ENCODE measurements around the gene CAPNS1. TPM values are rescaled to one million over a fixed set of nuclear protein-coding genes. Genes with fewer than 3 reads are reported as not detected.

The CAPNS1 gene
- total and polyA plus RNA-seq, 9 of the 15 experiments (the other 6 are each of a cell fraction or from before 2014, with no cell fraction given): 77.9 to 576 (median 258) TPM

DNA sequence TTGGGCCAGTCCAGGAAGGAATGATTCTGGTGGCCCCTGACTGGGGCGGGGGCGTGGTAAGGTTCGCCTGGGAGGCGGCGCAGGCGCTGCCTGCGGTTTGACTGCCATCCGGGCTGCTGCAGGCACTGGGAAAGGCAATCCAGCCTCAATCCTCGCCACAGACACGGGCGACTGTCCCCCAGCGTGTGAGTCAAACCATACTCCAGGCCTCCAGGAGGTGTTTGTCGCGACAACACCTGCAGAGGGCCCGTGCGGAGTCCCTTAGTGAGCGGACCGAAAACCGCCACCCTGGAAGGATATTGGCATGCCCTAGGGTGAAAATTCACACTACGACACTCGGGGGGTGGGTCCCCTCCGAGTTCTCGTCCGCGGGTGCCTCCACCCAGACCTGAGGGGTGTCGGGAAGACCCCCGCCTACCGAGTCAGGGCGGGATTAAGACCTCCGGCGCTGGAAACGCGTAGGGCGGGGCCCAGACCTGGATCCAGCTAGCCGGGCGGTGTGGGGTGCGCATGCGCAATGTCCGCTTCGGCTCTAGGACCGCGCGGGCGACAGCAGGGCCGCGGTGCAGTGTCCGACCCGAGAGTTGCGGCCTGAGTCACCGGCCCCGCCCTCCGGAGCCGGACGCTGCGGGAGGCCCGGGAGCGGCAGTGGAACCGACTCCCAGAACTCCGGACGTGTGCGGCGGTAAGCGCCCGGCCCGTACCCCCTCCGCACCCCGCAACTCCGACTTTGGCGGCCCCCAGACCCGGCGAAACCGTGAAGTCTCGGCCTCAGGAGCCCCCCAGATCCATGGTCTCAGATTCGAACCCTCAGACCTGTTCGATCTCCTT lies at the start of gene CAPNS1 (continued):
- TF ChIP-seq ZNF444 (CRISPR knock-in tag; IDR thresholded peaks at IDR 0.05) (no peak), SMAD4 (CRISPR knock-in tag; conservative IDR thresholded peaks at IDR 0.05) (peak; percentile 79), THAP12 (CRISPR knock-in tag; IDR thresholded peaks at IDR 0.05) (peak; percentile 92), NUFIP1 (IDR thresholded peaks at IDR 0.05; ENCODE audit: partially characterized antibody) (no peak), SMARCA4 (IDR thresholded peaks at IDR 0.05) (0 out of 2 replicates have a peak, but pooled peaks have one; percentile 7), NR2C1 (IDR thresholded peaks at IDR 0.05) (no peak), NR2C1 (tag; IDR thresholded peaks at IDR 0.05) (no peak), NCOR1 (IDR thresholded peaks at IDR 0.05) (no peak), ZFP30 (CRISPR knock-in tag; IDR thresholded peaks at IDR 0.05; ENCODE audit: borderline replicate concordance) (no peak), ZNF511 (CRISPR knock-in tag; IDR thresholded peaks at IDR 0.05) (no peak; the same call in 1 of the 2 replicates), FOS (IDR thresholded peaks at IDR 0.05; ENCODE audit: extremely low read depth, insufficient read length) (peak; percentile 5), ATF7 (IDR thresholded peaks at IDR 0.05) (peak; percentile 89), MAFG (tag; conservative IDR thresholded peaks at IDR 0.05) (no peak), SMC3 (conservative IDR thresholded peaks at IDR 0.05; ENCODE audit: insufficient read depth, low read depth, low read length) (0 out of 2 replicates have a peak, but pooled peaks have one; percentile 9), RBM17 (IDR thresholded peaks at IDR 0.05; ENCODE audit: borderline replicate concordance, low read depth, low read length) (no peak), HEY1 (CRISPR knock-in tag; IDR thresholded peaks at IDR 0.05; ENCODE audit: borderline replicate concordance) (no peak), NR4A1 (CRISPR knock-in tag; IDR thresholded peaks at IDR 0.05) (no peak), NR4A1 (tag; IDR thresholded peaks at IDR 0.05) (0 out of 2 replicates have a peak, but pooled peaks have one; percentile 59), ZNF780A (CRISPR knock-in tag; IDR thresholded peaks at IDR 0.05) (no peak), CEBPB (tag; IDR thresholded peaks at IDR 0.05) (no peak)
- TF ChIP-seq, protein P1, sequence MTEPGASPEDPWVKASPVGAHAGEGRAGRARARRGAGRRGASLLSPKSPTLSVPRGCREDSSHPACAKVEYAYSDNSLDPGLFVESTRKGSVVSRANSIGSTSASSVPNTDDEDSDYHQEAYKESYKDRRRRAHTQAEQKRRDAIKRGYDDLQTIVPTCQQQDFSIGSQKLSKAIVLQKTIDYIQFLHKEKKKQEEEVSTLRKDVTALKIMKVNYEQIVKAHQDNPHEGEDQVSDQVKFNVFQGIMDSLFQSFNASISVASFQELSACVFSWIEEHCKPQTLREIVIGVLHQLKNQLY (CRISPR knock-in tag; conservative IDR thresholded peaks at IDR 0.05): no peak
- TF ChIP-seq, protein P2, sequence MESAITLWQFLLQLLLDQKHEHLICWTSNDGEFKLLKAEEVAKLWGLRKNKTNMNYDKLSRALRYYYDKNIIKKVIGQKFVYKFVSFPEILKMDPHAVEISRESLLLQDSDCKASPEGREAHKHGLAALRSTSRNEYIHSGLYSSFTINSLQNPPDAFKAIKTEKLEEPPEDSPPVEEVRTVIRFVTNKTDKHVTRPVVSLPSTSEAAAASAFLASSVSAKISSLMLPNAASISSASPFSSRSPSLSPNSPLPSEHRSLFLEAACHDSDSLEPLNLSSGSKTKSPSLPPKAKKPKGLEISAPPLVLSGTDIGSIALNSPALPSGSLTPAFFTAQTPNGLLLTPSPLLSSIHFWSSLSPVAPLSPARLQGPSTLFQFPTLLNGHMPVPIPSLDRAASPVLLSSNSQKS (CRISPR knock-in tag; IDR thresholded peaks at IDR 0.05): no peak

All from K562 (cell line).